Glutamatergic neuron (in vitro differentiated cells): ENCODE results near the gene PRKCG. TPM values are rescaled to one million over a fixed set of nuclear protein-coding genes. Genes with fewer than 3 reads are reported as not detected.

Experiments
- DNase-seq: peaks from one replicate; pipeline ENCODE4 v3.0.0; 2022
- H3K27ac Mint-ChIP-seq: one replicate; pipeline ENCODE4 v1.8.0; 2020; ENCODE audit warnings: mild to moderate bottlenecking, mixed read lengths, inconsistent platforms; ENCODE audit not compliant: unreplicated experiment
- H3K27me3 Mint-ChIP-seq: one replicate; pipeline ENCODE4 v1.8.0; 2020; ENCODE audit warnings: mild to moderate bottlenecking, moderate library complexity, mixed read lengths, inconsistent platforms; ENCODE audit not compliant: unreplicated experiment
- H3K36me3 Mint-ChIP-seq: one replicate; pipeline ENCODE4 v1.8.0; 2020; ENCODE audit warnings: mild to moderate bottlenecking, mixed read lengths, inconsistent platforms; ENCODE audit not compliant: unreplicated experiment
- H3K4me1 Mint-ChIP-seq: one replicate; pipeline ENCODE4 v1.8.0; 2020; ENCODE audit warnings: mild to moderate bottlenecking, low read depth, mixed read lengths, inconsistent platforms; ENCODE audit not compliant: unreplicated experiment
- H3K4me3 Mint-ChIP-seq: one replicate; pipeline ENCODE4 v1.8.0; 2020; ENCODE audit warnings: mild to moderate bottlenecking, mixed read lengths, inconsistent platforms; ENCODE audit not compliant: unreplicated experiment
- H3K9me3 Mint-ChIP-seq: one replicate; pipeline ENCODE4 v1.8.0; 2020; ENCODE audit warnings: mild to moderate bottlenecking, moderate library complexity, mixed read lengths, inconsistent platforms; ENCODE audit not compliant: unreplicated experiment
- total RNA-seq: library from RNA; stranded (reverse); fragmentation: NEBNext Ultra II Directional; extraction: Animal tissue kit (Norgen Biotek cat#: 25700); gene quantifications from one replicate; pipeline ENCODE4 v1.2.1, GENCODE V29; 2021; ENCODE audit not compliant: unreplicated experiment
- TF ChIP-seq, protein P1 (sequence below): fragments of 200-600 bp; sonication (generic); IDR thresholded peaks from one replicate; pipeline ENCODE4 v1.5.0; 2021; ENCODE audit not compliant: partially characterized antibody, unreplicated experiment

PRKCG gene
- total RNA-seq, 1 donor from 2014 or later, result 33.1 TPM

DNA sequence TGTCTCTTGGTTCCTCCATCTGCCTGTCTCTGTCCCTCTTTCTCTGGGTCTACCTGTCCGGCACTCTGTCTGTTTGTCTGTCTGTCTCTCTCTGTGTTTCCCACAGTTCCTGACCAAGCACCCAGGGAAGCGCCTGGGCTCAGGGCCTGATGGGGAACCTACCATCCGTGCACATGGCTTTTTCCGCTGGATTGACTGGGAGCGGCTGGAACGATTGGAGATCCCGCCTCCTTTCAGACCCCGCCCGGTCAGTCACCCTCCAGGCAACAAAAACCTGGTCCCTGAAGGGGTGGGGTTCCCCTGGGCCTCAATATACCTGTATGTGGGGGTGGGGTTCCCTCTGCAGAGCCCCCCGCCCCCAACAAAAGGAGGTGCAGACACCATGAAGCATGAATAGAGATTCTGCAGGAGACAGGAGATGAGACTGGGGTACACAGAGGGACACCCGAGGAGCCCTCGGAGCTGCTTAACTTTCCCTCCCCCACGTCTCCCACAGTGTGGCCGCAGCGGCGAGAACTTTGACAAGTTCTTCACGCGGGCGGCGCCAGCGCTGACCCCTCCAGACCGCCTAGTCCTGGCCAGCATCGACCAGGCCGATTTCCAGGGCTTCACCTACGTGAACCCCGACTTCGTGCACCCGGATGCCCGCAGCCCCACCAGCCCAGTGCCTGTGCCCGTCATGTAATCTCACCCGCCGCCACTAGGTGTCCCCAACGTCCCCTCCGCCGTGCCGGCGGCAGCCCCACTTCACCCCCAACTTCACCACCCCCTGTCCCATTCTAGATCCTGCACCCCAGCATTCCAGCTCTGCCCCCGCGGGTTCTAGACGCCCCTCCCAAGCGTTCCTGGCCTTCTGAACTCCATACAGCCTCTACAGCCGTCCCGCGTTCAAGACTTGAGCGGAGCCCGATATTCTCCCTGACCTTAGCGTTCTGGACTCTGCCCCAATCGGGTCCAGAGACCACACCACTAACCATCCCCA, 24.5 kb downstream of the PRKCG start:
- DNase-seq, result peak; percentile 81
- Mint-ChIP-seq H3K9me3 (peaks cover 15% of the 10 kb centered on the region), H3K4me3 (peak overlapping the region; percentile 61), H3K27me3 (peaks cover 18% of the 10 kb centered on the region), H3K27ac (peak overlapping the region; percentile 17), H3K36me3 (no peaks in the 10 kb centered on the region), H3K4me1 (peaks cover 22% of the 10 kb centered on the region)
- TF ChIP-seq, protein P1, sequence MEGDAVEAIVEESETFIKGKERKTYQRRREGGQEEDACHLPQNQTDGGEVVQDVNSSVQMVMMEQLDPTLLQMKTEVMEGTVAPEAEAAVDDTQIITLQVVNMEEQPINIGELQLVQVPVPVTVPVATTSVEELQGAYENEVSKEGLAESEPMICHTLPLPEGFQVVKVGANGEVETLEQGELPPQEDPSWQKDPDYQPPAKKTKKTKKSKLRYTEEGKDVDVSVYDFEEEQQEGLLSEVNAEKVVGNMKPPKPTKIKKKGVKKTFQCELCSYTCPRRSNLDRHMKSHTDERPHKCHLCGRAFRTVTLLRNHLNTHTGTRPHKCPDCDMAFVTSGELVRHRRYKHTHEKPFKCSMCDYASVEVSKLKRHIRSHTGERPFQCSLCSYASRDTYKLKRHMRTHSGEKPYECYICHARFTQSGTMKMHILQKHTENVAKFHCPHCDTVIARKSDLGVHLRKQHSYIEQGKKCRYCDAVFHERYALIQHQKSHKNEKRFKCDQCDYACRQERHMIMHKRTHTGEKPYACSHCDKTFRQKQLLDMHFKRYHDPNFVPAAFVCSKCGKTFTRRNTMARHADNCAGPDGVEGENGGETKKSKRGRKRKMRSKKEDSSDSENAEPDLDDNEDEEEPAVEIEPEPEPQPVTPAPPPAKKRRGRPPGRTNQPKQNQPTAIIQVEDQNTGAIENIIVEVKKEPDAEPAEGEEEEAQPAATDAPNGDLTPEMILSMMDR, result peak; percentile 98

DNA sequence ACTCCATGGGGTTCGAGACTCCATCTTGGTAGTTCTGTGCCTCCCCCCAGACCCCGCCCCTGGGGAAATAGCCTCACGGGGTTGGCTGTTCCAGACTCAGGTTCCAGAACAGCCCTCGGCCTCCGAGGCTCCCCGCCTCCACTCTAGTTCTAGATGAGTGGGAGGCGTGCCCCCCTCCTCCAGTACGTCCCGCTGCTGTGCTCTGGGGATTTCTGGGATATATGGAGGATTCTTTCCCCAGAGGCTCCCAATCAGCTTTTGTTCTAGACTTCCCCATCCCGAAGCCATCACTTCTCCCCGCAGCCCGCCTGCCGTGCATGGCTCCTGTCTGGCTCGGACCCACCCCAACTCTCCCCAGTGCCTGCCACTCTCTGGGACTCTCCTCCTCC, 25.2 kb downstream of the PRKCG start:
- Mint-ChIP-seq H3K36me3 (no peaks in the 10 kb centered on the region), H3K27me3 (peaks cover 18% of the 10 kb centered on the region), H3K9me3 (peaks cover 15% of the 10 kb centered on the region), H3K27ac (peak overlapping the region; percentile 59), H3K4me3 (peak overlapping the region; percentile 90), H3K4me1 (peaks cover 22% of the 10 kb centered on the region)
- TF ChIP-seq, protein P1, result no peak
- DNase-seq, result peak; percentile 32

DNA sequence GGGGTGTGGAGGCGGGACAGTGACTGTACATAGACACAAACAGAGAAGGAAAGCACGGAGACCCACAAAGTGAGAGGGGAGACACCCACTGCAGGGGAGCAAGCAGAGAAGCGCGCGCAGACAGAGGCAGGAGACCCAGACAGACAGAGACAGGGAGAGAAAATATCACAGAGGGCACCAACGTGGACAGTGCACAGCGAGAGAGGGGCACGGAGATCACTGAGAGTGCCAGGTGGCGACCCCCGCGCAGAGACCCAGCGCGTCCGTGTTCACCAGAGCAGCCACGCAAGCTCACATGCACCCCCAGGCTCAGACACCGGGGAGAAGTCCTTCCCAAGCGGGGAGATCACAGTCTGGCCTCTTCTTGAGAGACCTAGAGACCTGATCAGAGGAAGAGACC, 25.7 kb downstream of the PRKCG start:
- DNase-seq, result no peak
- peaks cover 22% of the 10 kb centered on the region for H3K4me1 Mint-ChIP-seq
- TF ChIP-seq, protein P1, result no peak
- H3K27me3 Mint-ChIP-seq, result peaks cover 18% of the 10 kb centered on the region
- peak overlapping the region; percentile 59 for H3K27ac Mint-ChIP-seq
- H3K9me3 Mint-ChIP-seq, result peaks cover 15% of the 10 kb centered on the region
- peak overlapping the region; percentile 90 for H3K4me3 Mint-ChIP-seq
- no peaks in the 10 kb centered on the region for H3K36me3 Mint-ChIP-seq

DNA sequence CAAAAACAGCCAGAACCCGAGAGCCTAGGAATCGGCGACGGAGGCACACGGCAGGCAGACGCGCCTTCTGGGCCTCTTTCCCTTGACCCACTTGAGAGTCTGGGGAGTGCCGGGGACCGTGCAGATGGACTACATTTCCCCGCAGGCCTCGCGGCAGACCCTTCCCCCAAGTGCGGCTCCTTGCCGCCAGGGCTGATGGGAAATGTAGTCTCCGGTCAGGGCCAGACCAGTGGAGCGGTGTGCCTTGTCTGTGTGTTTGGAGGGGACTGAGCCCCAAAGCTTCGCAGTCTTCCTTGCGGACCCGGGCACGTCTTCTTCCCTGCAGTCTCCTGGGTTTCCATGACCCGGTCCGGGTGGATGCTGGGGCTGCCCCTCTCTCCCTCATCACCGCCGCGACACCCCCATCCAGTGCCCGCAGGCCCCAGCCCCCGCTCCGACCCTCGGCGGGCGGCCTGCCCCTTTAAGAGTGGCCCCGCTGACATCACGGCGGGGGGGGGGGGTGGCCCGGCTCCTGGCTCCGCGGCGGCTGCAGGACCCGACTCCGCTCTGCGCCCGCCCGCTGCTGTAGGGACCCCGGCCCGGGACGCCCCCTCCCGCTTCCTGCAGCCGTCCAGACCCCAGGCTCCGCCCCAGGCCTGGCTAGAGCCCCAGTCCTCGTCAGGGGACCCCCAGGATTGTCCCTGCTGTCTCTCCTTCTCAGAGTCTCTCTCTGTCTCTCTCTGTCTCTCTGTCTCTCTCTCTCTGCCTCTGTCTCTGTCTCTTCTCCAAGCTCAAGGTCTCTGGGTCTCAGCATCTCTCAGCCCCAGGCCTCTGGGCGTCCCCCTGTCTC, 26.3 kb downstream of the PRKCG start:
- Mint-ChIP-seq H3K27ac (peak overlapping the region; percentile 97), H3K36me3 (no peaks in the 10 kb centered on the region)

More for the DNA sequence above, 26.3 kb downstream of the PRKCG start:
- H3K4me1 Mint-ChIP-seq, result peaks cover 22% of the 10 kb centered on the region
- peak overlapping the region; percentile 96 for H3K4me3 Mint-ChIP-seq
- TF ChIP-seq, protein P1, result no peak
- H3K9me3 Mint-ChIP-seq, result peaks cover 13% of the 10 kb centered on the region
- H3K27me3 Mint-ChIP-seq, result peaks cover 18% of the 10 kb centered on the region
- peak; percentile 85 for DNase-seq
